ENCODE measurements around the gene CCDC178. TPM values are rescaled to one million over a fixed set of nuclear protein-coding genes. Genes with fewer than 3 reads are reported as not detected.

CCDC178 gene
- total RNA-seq, 2 donors from 2014 or later = not detected

DNA sequence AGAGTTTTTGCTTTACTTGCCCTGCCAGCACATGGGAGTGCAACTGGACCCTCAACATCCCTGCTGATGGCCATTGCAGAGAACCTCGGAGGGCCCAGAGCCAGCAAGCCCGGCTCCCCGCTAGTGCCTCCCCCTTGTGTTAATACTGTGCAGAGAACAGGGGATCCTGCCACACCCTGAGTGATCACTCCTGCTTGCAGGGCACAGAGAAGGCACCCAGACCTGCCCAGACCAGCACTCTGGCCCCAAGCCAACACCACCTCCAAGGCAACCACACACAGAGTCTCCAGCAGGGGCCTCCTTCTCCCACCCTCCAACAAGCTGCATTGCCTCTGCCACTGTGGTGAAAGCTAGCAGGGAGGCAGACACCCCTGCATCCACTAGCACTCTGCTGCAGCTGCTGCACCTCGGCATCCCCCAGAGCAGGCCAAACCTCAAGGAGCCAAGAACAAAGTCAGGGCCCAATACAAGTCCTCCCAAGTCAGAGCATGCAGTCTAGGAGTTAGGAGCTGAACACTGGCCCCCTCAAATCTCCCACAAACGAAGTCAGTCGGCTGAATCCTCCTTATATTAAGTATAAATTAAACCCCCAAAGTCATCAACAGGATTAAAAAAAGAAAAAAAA, 157.7 kb downstream of the CCDC178 start:
- Mint-ChIP-seq H3K9me3 (peaks cover 0 to 1% of the 10 kb centered on the region in 2 donors), H3K27ac (no peak overlapping the region), H3K36me3 (no peaks in the 10 kb centered on the region)
- no peak for DNase-seq (ENCODE audit: low spot score in 2 of 2)
- no peak for ATAC-seq

DNA sequence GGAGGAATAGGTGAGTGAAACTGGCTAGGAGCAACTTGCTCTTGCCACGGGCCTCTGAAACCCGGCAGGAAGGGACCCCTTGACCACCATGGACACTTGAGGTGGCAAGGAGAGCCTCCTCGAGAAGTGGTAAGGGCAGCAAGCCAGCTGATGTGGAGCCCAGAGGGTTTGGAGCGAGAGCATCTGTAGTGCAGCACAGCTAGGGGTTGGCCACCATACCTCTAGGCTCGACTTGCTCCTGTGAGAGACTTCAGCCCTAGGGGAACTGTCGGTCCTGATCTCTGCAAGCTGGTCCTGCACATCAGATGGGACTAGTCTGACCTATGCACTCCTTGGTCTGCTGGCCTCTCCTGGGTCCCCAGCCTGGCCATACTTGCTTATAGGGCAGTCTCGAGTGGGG, 158.4 kb downstream of the CCDC178 start:
- ATAC-seq (no peak), DNase-seq (ENCODE audit: low spot score in 2 of 2) (no peak)
- Mint-ChIP-seq H3K9me3 (peaks cover 4 to 5% of the 10 kb centered on the region in 2 donors), H3K36me3 (no peaks in the 10 kb centered on the region), H3K27ac (no peak overlapping the region)

DNA sequence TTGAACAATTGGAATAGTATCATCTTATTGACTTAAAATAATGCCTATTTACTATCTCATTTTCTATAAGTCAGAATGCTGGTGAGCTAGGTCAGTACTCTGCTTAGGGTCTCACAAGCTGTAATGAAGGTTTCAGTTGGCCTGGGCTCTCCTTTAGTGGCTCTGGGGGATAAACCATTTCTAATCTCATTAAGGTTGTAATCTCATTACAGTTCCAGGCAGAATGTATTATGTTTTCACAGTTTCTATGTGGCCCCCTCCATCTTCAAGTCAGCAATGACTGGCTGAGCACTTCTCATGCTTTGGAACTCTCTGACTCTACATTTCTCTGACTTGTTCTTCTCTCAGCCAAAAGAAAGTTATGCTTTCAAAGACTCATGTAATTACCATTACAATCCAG, 163.1 kb downstream of the CCDC178 start:
- DNase-seq (ENCODE audit: low spot score in 2 of 2) (no peak), ATAC-seq (no peak)
- H3K27ac Mint-ChIP-seq = no peak overlapping the region
- peaks cover 4 to 5% of the 10 kb centered on the region in 2 donors for H3K9me3 Mint-ChIP-seq
- no peaks in the 10 kb centered on the region for H3K36me3 Mint-ChIP-seq

GRCh38 chr18:33275843-33276242, 164.7 kb downstream of the CCDC178 start:
- ATAC-seq (no peak), DNase-seq (ENCODE audit: low spot score in 2 of 2) (no peak)
- Mint-ChIP-seq H3K27ac (no peak overlapping the region), H3K9me3 (peaks cover 5 to 8% of the 10 kb centered on the region in 2 donors), H3K36me3 (no peaks in the 10 kb centered on the region)

DNA sequence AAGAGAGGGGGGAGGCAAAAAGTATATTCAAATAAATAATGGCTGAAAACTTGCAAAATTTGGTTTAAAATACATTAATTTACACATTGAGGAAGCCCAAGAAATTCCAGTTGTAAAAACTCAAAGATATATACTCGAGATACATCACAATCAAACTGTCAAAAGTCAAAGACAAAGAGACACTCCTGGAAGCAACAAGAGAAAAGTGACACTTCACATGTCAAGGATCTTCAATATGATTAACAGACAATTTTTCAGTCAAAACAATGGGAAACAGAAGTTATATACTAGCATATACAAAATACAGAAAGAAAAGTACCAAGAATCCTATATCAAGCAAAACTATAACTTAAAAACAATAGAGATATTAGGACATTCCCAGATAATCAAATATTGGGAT, 170.2 kb downstream of the CCDC178 start:
- no peaks in the 10 kb centered on the region for H3K36me3 Mint-ChIP-seq
- ATAC-seq (no peak), DNase-seq (ENCODE audit: low spot score in 2 of 2) (no peak)
- peaks cover 2 to 6% of the 10 kb centered on the region in 2 donors for H3K9me3 Mint-ChIP-seq
- no peak overlapping the region for H3K27ac Mint-ChIP-seq

- no peak overlapping the region for H3K27ac Mint-ChIP-seq
Measured at GRCh38 chr18:33269223-33269622, 171.3 kb downstream of the CCDC178 start.

GRCh38 chr18:33264566-33264965, 176.0 kb downstream of the CCDC178 start:
- ATAC-seq (no peak), DNase-seq (ENCODE audit: low spot score in 2 of 2) (no peak)
- H3K27ac Mint-ChIP-seq = no peak overlapping the region
- H3K9me3 Mint-ChIP-seq = peaks cover 8 to 10% of the 10 kb centered on the region in 2 donors
- no peaks in the 10 kb centered on the region for H3K36me3 Mint-ChIP-seq

More at GRCh38 chr18:33269223-33269622, 171.3 kb downstream of the CCDC178 start:
- no peak for ATAC-seq
- Mint-ChIP-seq H3K36me3 (no peaks in the 10 kb centered on the region), H3K9me3 (peaks cover 5 to 9% of the 10 kb centered on the region in 2 donors)
- no peak for DNase-seq (ENCODE audit: low spot score in 2 of 2)

DNA sequence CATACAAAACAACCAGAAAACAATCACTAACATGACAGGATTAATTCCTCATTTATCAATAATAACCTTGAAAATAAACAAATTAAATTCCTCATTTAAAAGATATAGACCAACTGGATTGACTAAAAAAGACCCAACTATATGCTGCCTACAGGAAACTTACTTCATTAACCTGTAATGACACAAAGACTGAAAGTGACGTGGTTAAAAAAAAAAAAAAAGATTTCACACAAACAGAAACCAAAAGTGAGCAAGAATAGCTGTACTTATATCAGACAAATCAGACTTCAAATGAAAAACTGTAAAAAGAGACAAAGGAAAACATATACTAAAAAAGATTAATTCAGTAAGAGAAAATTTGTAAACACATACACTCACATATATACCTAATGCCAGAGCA, 201.2 kb downstream of the CCDC178 start:
- no peak for ATAC-seq
- peaks cover 18 to 22% of the 10 kb centered on the region in 2 donors for H3K9me3 Mint-ChIP-seq

GRCh38 chr18:33232318-33232626, 208.2 kb downstream of the CCDC178 start:
- Mint-ChIP-seq H3K36me3 (no peaks in the 10 kb centered on the region), H3K27ac (no peak overlapping the region), H3K9me3 (no peaks in the 10 kb centered on the region)
- DNase-seq (ENCODE audit: low spot score in 2 of 2) (no peak), ATAC-seq (no peak)

More for the DNA sequence above, 201.2 kb downstream of the CCDC178 start:
- Mint-ChIP-seq H3K36me3 (no peaks in the 10 kb centered on the region), H3K27ac (no peak overlapping the region)
- no peak for DNase-seq (ENCODE audit: low spot score in 2 of 2)

- H3K9me3 Mint-ChIP-seq = no peaks in the 10 kb centered on the region
- ATAC-seq = peak in 1 of 2 donors; percentile 73
- peak in 1 of 2 donors; percentile 68 for DNase-seq (ENCODE audit: low spot score in 2 of 2)
- H3K27ac Mint-ChIP-seq = no peak overlapping the region
- H3K36me3 Mint-ChIP-seq = no peaks in the 10 kb centered on the region
Measured at GRCh38 chr18:33231474-33232317, 208.8 kb downstream of the CCDC178 start.

DNA sequence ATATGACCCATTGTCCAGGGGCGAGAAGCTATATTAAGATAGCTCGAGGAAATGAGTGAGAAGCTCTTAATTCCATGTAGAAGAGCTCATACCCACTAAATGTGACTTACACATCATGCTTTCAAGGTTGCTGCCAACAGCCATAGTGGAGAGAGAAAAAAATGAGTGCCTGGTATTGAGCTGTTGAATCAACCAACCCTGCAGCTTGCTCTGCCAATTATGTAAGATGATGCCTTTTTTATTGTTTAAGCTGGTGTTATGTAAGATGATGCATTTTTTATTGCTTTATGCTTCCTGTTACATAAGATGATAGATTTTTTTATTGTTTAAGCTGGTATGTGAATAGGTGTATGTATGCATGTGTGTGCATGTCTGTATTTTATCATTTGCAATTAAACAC, 228.2 kb downstream of the CCDC178 start:
- no peak overlapping the region for H3K27ac Mint-ChIP-seq
- no peaks in the 10 kb centered on the region for H3K9me3 Mint-ChIP-seq
- DNase-seq (ENCODE audit: low spot score in 2 of 2) (no peak), ATAC-seq (no peak)
- H3K36me3 Mint-ChIP-seq = no peaks in the 10 kb centered on the region

GRCh38 chr18:33210575-33211189, 229.8 kb downstream of the CCDC178 start:
- ATAC-seq = no peak
- Mint-ChIP-seq H3K36me3 (no peaks in the 10 kb centered on the region), H3K27ac (no peak overlapping the region), H3K9me3 (no peaks in the 10 kb centered on the region)
- no peak for DNase-seq (ENCODE audit: low spot score in 2 of 2)

- no peak for ATAC-seq
- Mint-ChIP-seq H3K27ac (no peak overlapping the region), H3K36me3 (no peaks in the 10 kb centered on the region), H3K9me3 (peaks cover 8 to 14% of the 10 kb centered on the region in 2 donors)
- no peak for DNase-seq (ENCODE audit: low spot score in 2 of 2)
Measured at GRCh38 chr18:33205777-33206176, 234.7 kb downstream of the CCDC178 start.

- DNase-seq (ENCODE audit: low spot score in 2 of 2) (no peak), ATAC-seq (no peak)
- H3K27ac Mint-ChIP-seq = no peak overlapping the region
- H3K9me3 Mint-ChIP-seq = peaks cover 8 to 23% of the 10 kb centered on the region in 2 donors
- H3K36me3 Mint-ChIP-seq = no peaks in the 10 kb centered on the region
Measured at GRCh38 chr18:33201509-33201926, 239.0 kb downstream of the CCDC178 start.

GRCh38 chr18:33195795-33196194, 244.7 kb downstream of the CCDC178 start:
- Mint-ChIP-seq H3K27ac (no peak overlapping the region), H3K36me3 (no peaks in the 10 kb centered on the region), H3K9me3 (peaks cover 0 to 9% of the 10 kb centered on the region in 2 donors)
- no peak for DNase-seq (ENCODE audit: low spot score in 2 of 2)
- no peak for ATAC-seq

DNA sequence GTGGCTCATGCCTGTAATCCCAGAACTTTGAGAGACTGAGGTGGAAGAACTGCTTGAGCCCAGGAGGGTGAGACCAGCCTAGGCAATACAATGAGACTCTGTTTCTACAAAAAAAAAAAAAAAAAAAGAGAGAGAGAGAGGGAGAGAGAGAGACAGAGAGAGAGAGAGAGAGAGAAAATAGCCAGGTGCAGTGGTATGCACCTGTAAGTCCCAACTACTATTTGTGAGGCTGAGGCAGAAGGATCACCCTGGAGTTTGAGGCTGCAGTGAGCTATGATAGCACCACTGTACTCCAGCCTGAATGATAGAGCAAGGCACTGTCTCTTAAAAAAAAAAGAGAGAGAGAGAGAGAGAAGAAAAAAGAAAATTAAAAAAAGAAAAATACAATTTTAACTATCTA, 245.7 kb downstream of the CCDC178 start:
- DNase-seq (ENCODE audit: low spot score in 2 of 2) (no peak), ATAC-seq (no peak)
- peaks cover 0 to 6% of the 10 kb centered on the region in 2 donors for H3K9me3 Mint-ChIP-seq
- H3K27ac Mint-ChIP-seq = no peak overlapping the region
- H3K36me3 Mint-ChIP-seq = no peaks in the 10 kb centered on the region

- Mint-ChIP-seq H3K9me3 (peaks cover 12 to 21% of the 10 kb centered on the region in 2 donors), H3K27ac (no peak overlapping the region), H3K36me3 (no peaks in the 10 kb centered on the region)
- ATAC-seq (no peak), DNase-seq (ENCODE audit: low spot score in 2 of 2) (no peak)
Measured at GRCh38 chr18:33184958-33185357, 255.6 kb downstream of the CCDC178 start.

Measured in activated naive CD4-positive, alpha-beta T cell treated with anti-CD3 and anti-CD28 coated beads, Interleukin-2, amount 50 U/mL, for 72 hours (primary cell).